Measurements from ENCODE around the gene PGAP1. TPM values are rescaled to one million over a fixed set of nuclear protein-coding genes. Genes with fewer than 3 reads are reported as not detected.

PGAP1 gene
- total and polyA plus RNA-seq, 2 of the 8 experiments (the other 6 are each of a cell fraction or from before 2014, with no cell fraction given): 8.3 to 24.1 TPM

DNA sequence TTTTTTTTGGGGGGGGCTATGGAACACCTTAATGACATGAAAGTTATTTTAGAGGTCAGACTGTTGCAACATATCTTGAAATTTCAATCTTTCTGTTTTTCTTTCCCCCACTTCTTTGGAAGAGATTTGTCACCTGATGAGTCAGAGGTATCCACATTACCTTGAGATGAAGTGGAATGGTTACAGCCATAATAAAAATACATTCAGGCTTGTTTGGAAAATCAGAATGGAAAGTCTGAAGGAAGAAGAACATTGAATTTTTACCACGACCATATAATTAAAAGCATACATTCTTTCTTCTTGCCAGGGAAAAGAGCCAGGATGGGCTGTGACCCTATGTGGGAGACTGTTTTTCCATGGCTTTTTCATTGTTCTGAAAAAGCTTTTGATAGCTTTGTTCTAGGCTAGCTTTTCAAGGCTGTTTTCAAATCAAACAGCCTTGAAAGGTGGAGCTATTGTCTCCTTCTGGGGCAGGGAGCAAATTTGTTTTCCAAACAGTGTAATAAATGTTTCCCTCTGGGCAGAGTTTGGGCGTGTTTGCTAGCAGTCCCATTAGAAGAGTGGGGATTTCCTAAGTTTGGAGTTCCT, 124.7 kb downstream of the PGAP1 start (continued):
- TF ChIP-seq, protein P1, sequence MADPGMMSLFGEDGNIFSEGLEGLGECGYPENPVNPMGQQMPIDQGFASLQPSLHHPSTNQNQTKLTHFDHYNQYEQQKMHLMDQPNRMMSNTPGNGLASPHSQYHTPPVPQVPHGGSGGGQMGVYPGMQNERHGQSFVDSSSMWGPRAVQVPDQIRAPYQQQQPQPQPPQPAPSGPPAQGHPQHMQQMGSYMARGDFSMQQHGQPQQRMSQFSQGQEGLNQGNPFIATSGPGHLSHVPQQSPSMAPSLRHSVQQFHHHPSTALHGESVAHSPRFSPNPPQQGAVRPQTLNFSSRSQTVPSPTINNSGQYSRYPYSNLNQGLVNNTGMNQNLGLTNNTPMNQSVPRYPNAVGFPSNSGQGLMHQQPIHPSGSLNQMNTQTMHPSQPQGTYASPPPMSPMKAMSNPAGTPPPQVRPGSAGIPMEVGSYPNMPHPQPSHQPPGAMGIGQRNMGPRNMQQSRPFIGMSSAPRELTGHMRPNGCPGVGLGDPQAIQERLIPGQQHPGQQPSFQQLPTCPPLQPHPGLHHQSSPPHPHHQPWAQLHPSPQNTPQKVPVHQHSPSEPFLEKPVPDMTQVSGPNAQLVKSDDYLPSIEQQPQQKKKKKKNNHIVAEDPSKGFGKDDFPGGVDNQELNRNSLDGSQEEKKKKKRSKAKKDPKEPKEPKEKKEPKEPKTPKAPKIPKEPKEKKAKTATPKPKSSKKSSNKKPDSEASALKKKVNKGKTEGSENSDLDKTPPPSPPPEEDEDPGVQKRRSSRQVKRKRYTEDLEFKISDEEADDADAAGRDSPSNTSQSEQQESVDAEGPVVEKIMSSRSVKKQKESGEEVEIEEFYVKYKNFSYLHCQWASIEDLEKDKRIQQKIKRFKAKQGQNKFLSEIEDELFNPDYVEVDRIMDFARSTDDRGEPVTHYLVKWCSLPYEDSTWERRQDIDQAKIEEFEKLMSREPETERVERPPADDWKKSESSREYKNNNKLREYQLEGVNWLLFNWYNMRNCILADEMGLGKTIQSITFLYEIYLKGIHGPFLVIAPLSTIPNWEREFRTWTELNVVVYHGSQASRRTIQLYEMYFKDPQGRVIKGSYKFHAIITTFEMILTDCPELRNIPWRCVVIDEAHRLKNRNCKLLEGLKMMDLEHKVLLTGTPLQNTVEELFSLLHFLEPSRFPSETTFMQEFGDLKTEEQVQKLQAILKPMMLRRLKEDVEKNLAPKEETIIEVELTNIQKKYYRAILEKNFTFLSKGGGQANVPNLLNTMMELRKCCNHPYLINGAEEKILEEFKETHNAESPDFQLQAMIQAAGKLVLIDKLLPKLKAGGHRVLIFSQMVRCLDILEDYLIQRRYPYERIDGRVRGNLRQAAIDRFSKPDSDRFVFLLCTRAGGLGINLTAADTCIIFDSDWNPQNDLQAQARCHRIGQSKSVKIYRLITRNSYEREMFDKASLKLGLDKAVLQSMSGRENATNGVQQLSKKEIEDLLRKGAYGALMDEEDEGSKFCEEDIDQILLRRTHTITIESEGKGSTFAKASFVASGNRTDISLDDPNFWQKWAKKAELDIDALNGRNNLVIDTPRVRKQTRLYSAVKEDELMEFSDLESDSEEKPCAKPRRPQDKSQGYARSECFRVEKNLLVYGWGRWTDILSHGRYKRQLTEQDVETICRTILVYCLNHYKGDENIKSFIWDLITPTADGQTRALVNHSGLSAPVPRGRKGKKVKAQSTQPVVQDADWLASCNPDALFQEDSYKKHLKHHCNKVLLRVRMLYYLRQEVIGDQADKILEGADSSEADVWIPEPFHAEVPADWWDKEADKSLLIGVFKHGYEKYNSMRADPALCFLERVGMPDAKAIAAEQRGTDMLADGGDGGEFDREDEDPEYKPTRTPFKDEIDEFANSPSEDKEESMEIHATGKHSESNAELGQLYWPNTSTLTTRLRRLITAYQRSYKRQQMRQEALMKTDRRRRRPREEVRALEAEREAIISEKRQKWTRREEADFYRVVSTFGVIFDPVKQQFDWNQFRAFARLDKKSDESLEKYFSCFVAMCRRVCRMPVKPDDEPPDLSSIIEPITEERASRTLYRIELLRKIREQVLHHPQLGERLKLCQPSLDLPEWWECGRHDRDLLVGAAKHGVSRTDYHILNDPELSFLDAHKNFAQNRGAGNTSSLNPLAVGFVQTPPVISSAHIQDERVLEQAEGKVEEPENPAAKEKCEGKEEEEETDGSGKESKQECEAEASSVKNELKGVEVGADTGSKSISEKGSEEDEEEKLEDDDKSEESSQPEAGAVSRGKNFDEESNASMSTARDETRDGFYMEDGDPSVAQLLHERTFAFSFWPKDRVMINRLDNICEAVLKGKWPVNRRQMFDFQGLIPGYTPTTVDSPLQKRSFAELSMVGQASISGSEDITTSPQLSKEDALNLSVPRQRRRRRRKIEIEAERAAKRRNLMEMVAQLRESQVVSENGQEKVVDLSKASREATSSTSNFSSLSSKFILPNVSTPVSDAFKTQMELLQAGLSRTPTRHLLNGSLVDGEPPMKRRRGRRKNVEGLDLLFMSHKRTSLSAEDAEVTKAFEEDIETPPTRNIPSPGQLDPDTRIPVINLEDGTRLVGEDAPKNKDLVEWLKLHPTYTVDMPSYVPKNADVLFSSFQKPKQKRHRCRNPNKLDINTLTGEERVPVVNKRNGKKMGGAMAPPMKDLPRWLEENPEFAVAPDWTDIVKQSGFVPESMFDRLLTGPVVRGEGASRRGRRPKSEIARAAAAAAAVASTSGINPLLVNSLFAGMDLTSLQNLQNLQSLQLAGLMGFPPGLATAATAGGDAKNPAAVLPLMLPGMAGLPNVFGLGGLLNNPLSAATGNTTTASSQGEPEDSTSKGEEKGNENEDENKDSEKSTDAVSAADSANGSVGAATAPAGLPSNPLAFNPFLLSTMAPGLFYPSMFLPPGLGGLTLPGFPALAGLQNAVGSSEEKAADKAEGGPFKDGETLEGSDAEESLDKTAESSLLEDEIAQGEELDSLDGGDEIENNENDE (IDR thresholded peaks at IDR 0.05; ENCODE audit: insufficient replicate concordance, low read length): no peak
- TF ChIP-seq BRCA1 (IDR thresholded peaks at IDR 0.05; ENCODE audit: low read depth, low read length): no peak
- TF ChIP-seq KDM1A (IDR thresholded peaks at IDR 0.05; ENCODE audit: borderline replicate concordance, low read length): no peak
- no peak for TF ChIP-seq HDAC2 (IDR thresholded peaks at IDR 0.05; ENCODE audit: borderline replicate concordance in 1 of 2, low read depth in 2 of 2, low read length in 2 of 2)
- no peak for TF ChIP-seq EGR1 (IDR thresholded peaks at IDR 0.05; ENCODE audit: borderline replicate concordance, low read depth, low read length)
- TF ChIP-seq GABPA (IDR thresholded peaks at IDR 0.05; ENCODE audit: borderline replicate concordance, insufficient read depth, low read length): no peak
- TF ChIP-seq NANOG (IDR thresholded peaks at IDR 0.05; ENCODE audit: insufficient read depth, low read depth, low read length, poor library complexity, severe bottlenecking): no peak

Data from H1 (cell line).